Central memory CD4-positive, alpha-beta T cell (primary cell): ENCODE data around the gene SLC43A3.
"Not testable (repeated sequence)": the region's sequence is repeated elsewhere in the genome, so short reads cannot be mapped to it uniquely, and the experiment has no call there.

Experiments
- DNase-seq: peaks from one replicate; pipeline ENCODE4 v3.0.0; 2022

Gene SLC43A3

GRCh38 chr11:57459164-57460021 lies 32.5 kb upstream of the SLC43A3 start:
- no peak for DNase-seq

GRCh38 chr11:57458410-57459163 lies 31.7 kb upstream of the SLC43A3 start:
- DNase-seq = peak; percentile 18

GRCh38 chr11:57458060-57458409 lies 31.1 kb upstream of the SLC43A3 start:
- no peak for DNase-seq

- DNase-seq = no peak
These were observed 30.7 kb upstream of the SLC43A3 start for GRCh38 chr11:57457643-57458023.

GRCh38 chr11:57456960-57457642 lies 30.2 kb upstream of the SLC43A3 start:
- peak; percentile 57 for DNase-seq

GRCh38 chr11:57453543-57454177 lies 26.7 kb upstream of the SLC43A3 start:
- DNase-seq = no peak

GRCh38 chr11:57446055-57446454 lies 19.1 kb upstream of the SLC43A3 start:
- no peak for DNase-seq

GRCh38 chr11:57445122-57445394 lies 18.1 kb upstream of the SLC43A3 start:
- DNase-seq = not testable (repeated sequence)

GRCh38 chr11:57444362-57445121 lies 17.6 kb upstream of the SLC43A3 start:
- no peak for DNase-seq

GRCh38 chr11:57440744-57441414 lies 14.0 kb upstream of the SLC43A3 start:
- no peak for DNase-seq

GRCh38 chr11:57439786-57440185 lies 12.9 kb upstream of the SLC43A3 start:
- DNase-seq = no peak

- DNase-seq = no peak
These were observed 11.7 kb upstream of the SLC43A3 start for GRCh38 chr11:57438345-57439285.

GRCh38 chr11:57436031-57436430 lies 9.1 kb upstream of the SLC43A3 start:
- no peak for DNase-seq

- DNase-seq = no peak
These were observed 8.0 kb upstream of the SLC43A3 start for GRCh38 chr11:57434640-57435546.

GRCh38 chr11:57432714-57433163 lies 5.8 kb upstream of the SLC43A3 start:
- DNase-seq = no peak

- DNase-seq = no peak
These were observed 5.2 kb upstream of the SLC43A3 start for GRCh38 chr11:57432149-57432561.

- DNase-seq = no peak
These were observed 4.0 kb upstream of the SLC43A3 start for GRCh38 chr11:57430952-57431351.

- DNase-seq = no peak
These were observed 3.0 kb upstream of the SLC43A3 start for GRCh38 chr11:57429946-57430345.

GRCh38 chr11:57428643-57429042 lies 1.7 kb upstream of the SLC43A3 start:
- DNase-seq = no peak

- DNase-seq = no peak
These were observed 784 bp upstream of the SLC43A3 start for GRCh38 chr11:57427727-57428082.
